Amygdala (tissue), 56 donors: Measurements from ENCODE around the gene MEX3A.
"Not testable (repeated sequence)": the region's sequence is repeated elsewhere in the genome, so short reads cannot be mapped to it uniquely, and the experiment has no call there.

Source experiments
- DNase-seq, 56 donors: peaks; one replicate each; lab custom pipeline; 2025; lab: John Stamatoyannopoulos, UW

Gene MEX3A

DNA sequence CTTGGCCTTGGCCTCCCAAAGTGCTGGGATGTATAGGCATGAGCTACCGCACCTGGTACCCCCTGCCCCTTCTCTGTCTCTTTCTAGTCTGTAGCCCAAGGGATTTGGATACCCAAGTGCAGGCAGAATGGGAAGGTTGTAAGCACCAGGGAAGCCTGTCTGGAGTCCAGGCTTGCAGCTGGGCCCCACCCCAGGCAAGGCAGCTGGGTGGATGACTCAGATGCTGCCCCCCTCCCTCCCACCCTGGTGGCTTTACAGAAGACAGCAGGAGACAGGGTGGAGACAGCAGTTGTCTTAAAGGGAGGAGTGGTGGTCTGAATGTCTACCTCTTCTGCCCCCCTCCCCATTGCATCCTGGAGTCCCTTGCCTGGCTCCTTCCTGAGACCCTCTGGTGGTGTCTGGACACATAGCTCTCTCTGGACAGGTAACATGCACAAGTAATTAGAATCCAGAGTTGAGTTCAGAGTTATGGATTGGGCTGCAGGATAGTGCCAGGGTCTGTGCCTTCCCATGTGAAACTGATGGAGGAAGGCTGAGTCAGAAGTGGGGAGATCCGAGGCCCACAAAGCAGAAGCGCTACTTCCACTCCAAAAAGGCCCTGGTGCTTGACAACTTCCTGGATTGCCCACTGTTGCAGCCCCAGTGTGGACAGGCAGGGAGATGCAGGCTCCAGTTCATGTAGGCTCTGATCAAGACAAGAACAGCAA is 37.4 kb upstream of the MEX3A start:
- peak in 29 of 56 donors; percentile 11 to 74 (median 34) for DNase-seq

DNA sequence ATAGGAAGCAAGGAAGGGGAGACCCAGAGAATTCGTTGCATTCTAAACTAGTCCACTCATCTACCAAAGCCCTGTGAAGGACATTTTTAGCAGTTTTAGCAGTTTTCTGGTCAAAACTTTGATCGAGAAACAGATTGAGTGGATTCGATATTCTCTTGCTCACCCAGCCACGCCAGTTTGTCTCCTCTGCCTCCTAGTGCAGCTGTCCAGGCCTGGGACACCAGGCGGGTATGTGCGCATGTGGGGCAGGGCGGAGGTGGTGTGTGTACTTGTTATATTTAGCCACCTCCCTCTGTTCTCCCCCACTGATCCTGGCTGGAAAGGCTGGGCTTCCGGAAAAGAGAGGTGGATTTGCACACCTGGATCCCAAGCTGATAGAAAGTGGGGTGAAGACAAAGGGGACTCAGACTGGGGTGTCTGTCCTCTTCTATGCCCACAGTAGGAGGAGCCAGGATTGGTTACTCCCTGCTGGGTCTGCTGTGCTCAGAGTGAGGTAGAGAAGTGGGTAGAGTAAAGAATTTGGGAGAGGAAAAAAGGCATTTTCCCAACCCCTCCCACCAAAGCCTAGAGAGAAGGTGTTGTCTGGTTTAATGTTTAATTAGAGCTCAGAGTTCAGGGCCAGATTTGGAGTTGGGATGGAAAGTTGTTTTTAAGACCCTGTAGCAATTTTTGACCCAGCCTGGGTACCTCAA is 36.1 kb upstream of the MEX3A start:
- DNase-seq: peak in 1 of 56 donors; percentile 17

DNA sequence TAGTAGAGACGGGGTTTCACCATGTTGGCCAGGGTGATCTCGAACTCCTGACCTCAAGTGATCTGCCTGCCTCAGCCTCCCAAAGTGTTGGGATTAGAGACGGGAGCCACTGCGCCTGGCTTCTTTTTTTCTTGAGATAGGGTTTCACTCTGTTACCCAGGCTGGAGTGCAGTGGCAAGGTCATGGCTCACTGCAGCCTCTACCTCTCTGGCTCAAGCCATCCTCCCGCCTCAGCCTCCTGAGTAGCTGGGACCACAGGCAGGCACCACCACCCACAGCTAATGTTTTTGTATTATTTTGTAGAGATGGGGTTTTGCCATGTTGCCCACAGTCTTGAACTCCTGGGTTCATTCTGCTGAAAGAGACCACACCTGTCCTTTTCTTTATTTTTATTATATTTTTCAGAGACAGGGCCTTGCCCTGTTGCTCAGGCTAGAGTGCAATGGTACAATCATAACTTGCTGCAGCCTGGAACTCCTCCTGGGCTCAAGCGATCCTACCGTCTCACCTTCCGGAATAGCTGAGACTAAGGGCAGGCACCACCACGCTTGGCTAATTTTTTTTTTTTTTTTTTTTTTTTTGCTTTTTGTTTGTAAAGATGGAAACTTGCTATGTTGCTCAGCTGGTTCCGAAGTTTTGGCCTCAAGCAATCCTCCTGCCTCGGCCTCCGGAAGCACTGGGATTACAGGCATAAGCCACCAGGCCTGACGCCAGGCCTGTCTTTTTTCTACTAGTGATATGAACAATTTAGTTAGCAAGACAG is 35.3 kb upstream of the MEX3A start:
- no peak for DNase-seq

DNA sequence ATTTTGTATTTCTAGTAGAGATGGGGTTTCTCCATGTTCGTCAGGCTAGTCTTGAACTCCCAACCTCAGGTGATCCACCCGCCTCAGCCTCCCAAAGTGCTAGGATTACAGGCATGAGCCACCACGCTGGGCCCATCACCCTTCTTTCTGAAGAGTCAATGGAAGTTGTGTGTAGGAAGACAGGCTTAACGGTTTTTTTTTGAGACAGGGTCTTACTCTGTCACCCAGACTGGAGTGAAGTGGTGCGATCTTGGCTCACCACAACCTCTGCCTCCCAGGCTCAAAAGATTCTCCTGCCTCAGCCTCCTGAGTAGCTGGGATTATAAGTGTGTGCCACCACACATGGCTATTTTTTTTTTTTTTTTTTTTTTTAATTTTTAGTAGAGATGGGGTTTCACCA is 34.5 kb upstream of the MEX3A start:
- DNase-seq: not testable (repeated sequence)

DNA sequence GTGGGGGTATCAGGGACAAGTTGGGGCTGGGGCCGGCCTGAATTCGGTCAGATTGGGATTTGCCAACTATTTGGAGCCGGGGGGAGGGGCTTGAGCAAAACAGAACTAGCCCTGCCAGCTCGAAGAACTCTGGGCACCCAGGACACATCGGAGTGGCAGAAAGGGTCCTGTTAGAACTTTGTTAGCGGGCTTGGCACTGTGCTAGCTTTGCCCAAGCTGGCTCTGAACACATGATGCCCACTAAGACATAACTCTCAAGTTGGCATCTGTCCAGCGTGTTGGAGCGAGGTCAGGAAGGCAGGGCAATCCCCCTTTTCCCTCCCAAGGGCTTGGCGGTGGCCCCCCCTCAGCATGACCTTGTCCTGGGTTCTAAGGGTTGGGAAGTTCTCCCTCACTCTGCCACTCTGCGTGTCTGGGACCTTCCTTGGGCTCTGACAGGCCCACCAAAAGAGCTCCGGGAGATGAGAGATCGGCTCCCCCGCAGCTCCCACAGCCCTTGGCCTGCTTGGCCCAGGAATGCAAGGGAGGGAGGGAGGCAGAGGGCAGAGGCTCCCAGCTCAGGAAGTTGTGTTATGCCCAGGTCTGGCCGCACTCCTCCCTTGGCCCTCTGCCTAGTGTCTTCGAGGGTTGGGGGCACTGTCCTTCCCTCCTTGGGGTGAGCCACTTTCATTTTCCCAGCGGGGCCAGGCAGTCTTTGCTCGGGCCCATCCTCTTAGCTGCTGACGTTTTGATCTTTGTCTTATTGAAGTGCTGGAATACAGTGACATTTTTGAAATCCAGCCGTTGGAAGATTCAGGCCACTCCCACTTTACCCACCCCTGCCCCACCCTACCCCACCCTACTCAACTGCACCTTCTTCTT is 33.5 kb upstream of the MEX3A start:
- peak in 35 of 56 donors; percentile 19 to 78 (median 58) for DNase-seq

DNA sequence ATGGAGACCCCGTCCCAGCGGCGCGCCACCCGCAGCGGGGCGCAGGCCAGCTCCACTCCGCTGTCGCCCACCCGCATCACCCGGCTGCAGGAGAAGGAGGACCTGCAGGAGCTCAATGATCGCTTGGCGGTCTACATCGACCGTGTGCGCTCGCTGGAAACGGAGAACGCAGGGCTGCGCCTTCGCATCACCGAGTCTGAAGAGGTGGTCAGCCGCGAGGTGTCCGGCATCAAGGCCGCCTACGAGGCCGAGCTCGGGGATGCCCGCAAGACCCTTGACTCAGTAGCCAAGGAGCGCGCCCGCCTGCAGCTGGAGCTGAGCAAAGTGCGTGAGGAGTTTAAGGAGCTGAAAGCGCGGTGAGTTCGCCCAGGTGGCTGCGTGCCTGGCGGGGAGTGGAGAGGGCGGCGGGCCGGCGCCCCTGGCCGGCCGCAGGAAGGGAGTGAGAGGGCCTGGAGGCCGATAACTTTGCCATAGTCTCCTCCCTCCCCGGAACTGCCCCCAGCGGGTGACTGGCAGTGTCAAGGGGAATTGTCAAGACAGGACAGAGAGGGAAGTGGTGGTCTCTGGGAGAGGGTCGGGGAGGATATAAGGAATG is 32.8 kb upstream of the MEX3A start:
- DNase-seq: peak in 18 of 56 donors; percentile 29 to 76 (median 62)

DNA sequence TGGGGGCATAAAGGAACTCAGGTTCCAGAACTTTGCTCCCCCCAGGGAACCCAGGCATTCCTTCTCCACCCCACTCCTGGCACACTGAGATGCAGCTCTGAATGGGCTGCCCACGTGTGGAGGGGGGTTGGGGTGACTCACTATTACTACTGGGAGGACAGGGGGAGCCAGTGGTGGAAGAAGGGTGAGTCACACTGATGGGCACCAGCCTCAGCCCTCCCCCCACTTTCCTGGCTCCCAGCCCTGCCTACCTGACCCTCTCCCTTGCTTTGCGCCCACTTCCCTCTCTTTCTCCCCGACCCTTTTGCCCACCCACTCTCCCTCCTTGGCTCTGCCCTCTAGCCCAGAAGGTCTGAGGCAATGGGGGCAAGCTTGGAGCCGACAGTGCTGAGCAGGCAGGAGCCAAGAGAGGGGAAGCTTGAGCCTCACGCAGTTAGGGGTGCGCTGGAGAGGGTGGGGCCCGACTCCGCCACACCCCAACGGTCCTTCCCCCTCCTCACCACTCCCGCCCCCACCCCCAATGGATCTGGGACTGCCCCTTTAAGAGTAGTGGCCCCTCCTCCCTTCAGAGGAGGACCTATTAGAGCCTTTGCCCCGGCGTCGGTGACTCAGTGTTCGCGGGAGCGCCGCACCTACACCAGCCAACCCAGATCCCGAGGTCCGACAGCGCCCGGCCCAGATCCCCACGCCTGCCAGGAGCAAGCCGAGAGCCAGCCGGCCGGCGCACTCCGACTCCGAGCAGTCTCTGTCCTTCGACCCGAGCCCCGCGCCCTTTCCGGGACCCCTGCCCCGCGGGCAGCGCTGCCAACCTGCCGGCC is 32.0 kb upstream of the MEX3A start, which contains the start of gene LMNA:
LMNA (plus strand) TSS at position 611 of the 818 bp plus-strand sequence. CDS start 208 bp downstream, outside the sequence.
- DNase-seq: peak in 53 of 56 donors; percentile 43 to 93 (median 74)

DNA sequence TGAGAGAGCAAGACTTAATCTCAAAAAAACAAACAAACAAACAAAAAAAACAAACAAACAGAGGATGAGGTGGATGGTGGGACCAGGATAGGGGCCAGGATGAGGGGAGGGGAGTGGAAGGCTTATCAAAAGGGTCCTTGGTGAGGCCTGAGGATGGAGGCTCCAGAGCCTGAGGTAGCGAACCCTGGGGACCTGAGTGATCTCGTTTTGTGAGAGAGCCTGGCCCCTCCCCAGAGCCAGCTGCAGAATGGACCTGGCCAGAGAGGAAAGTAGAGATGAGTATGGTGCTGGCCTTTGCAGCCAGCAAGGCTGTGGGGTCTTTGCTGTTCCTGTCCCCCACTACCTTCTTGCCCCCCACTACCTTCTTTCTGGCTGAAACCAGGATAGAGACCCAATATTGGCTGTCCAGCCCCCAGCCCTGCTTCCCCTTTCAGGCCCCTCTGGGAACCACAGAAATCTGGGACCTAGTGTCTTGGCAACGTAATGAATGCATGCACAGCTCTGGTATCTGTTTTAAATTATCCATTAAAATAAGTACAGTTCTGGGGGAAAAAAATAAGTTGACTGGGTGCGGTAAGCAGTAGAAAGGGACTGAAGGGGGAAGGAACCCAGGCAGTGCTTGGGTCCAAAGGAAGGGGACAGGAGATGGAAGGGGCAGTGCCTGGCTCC is 31.2 kb upstream of the MEX3A start:
- DNase-seq: no peak

DNA sequence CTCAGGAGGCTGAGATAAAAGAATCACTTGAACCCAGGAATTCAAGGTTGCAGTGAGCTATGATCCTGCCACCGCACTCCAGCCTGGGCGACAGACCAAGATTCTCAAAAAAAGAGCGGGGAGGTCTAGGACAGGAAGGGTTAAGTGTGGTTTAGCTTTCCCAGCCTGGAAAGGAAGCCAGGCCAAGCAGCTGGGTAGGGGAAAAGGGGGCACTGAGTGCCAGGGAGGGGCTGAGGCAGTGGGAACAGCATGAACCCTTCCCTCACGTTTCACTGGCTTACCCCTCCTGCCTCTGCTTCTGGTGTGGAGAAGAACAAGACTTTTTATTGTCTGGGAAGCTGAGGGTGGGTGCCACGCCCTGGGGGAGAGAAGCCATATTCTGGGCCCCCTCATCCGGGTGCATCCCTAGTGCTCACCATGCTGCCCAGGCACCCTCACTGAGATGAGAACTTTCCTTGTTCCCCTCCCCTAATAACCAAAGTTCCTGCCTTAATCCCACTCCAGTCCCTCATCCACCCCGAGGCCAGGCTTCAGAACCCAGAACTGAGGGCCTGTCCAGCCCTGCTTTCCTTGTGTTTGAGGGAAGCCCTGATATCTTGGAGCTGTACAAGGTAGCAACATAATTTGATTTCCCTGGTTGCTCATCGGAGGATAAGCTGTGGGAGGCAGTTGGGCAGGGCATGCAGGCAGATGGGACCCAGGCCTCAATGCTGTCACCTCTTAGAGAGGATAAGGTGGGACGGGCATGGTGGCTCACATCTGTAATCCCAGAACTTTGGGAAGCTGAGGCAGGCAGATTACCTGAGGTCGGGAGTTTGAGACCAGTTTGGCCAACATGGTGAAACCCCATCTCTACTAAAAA is 30.2 kb upstream of the MEX3A start:
- peak in 16 of 56 donors; percentile 15 to 47 (median 29) for DNase-seq

DNA sequence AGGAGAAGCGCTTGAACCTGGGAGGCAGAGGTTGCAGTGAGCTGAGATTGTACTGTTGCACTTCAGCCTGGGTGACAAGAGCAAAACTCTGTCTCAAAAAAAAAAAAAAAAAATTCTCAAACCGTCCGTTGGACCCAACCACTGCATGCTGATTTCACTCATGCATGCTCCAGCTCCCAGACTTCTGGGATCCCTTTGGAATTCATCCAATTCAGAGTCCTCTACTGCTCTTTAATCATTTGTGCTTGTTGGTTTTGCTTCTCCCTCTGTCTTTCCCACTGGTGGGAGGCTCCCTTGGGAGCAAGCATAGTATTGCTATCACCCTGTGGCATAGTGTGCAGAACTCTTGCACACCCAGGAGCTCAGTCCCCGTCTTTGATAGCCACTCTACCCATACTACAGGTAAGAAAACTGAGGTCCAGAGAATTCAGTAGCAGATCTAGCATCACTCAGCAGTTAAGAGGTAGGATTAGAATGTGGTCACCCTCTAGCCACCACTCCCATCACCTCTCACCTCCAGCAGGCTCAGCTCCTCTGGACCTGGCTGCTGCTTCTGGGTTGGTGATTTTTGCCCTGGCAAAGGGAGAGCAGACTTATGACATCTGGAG is 29.2 kb upstream of the MEX3A start:
- DNase-seq: no peak

DNA sequence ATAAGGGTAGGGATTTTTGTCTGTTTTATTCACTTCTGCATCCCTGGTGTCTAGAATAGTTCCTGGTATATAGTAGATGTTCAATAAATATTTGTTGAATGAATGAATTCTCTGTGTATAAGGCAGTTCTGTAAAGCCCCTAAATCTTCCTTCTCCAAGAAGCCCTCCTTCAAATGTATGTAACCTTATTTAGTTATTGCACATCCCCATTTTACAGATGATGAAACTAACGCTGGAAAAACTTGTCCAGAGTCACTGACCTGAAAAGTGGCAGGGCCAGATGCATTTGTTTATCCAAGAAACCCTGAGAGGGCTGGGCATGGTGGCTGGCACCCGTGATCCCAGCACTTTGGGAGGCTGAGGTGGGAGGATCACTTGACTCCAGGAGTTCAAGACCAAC is 28.0 kb upstream of the MEX3A start:
- no peak for DNase-seq

DNA sequence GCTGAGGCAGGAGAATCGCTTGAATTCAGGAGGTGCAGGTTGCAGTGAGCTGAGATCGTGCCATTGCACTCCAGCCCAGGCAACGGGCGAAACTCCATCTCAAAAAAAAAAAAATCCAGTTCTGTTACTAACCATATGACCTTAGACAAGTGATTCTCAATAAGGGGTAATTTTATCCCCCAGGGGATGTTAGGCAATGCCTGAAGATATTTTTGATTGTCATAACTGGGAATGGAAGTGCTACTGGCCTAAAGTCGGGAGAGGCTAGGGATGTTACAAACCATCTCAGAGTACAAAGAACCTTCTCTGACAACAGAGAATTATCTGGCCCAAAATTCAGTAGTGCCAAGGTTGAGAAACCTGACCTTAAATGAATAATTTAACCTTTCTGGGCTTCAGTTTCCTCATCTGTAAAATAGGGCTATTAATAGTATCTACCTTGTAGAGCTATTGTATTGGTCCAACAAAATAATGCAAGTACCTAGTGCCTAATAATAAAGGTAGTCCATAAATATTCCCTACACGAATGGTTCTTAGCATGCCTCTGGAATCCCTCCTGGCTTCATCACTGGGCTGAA is 26.5 kb upstream of the MEX3A start:
- no peak for DNase-seq

DNA sequence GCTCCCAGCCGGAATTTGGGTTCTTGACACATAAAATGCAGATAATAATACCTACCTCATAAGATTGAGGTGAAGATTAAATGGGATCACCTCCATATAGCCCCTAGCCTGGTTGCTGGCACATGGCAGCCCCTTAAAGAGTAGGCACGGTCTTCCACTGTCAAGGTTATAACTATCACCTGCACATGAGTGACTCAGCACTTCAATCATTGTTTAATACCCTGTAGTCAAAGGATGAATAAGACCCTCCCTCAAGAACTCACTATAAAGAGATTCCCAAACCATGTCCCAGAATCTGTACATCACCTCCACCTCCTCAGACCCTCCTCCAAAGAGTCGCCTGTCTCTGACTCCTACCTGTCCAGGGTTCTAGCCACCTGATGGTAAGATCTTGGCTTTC is 25.8 kb upstream of the MEX3A start:
- no peak for DNase-seq

DNA sequence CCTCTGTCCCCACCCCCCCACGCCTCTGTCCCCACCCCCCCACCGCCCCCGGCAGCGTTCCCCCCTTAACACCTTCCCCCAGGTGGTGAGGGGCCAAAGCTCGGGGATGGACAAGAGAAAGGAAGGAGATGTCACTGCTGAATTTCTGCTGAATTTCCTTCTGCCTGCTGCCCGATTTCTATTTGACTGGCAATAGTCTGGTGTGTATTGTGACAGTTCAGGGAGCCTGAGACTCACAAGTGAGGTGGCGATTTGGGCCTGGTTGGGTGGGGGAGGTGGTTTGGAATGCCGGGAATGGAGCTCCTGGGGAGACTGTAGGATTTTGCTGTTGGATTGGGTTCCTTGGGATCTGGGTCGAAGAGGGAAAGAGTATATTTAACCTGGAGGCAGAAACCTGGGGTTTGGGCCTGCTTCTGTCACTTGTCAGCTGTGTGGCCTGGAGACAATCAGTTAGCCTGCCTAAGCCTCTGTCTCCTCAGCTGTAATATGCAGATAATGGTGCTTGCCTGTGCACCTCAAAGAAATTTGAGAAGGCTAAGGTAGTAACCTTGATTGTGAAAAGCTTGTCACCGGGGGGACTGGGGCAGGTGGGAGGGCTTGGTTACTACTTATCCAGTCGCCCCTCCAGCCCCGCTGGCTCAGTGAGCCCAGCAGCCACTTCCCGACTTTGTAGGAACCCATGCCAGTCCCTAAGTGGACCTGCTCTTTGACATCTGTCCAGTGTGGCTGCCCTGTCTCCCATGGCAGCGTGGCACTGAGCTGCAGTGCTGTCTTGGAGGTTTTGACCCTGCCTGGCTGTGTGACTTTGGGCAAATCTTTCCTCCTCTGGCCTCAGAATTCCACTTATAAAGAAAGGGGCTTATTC is 24.6 kb upstream of the MEX3A start:
- peak in 4 of 56 donors; percentile 28 to 56 (median 53) for DNase-seq
